ENCODE results near the gene LYRM4. TPM values are rescaled to one million over a fixed set of nuclear protein-coding genes. Genes with fewer than 3 reads are reported as not detected.

LYRM4 gene
- total and polyA plus RNA-seq, 4 donors = 18.3 to 43.8 (median 39.3) TPM

- no peaks in the 10 kb centered on the region for H3K27me3 ChIP-seq (ENCODE audit: control insufficient read depth, insufficient read depth, low read length)
- no peaks in the 10 kb centered on the region for H3K9me3 ChIP-seq (ENCODE audit: control insufficient read depth, insufficient read depth, low read length)
- H3K27ac ChIP-seq (ENCODE audit: low read depth, low read length) = no peak overlapping the region
- WGBS (ENCODE audit: insufficient coverage) = 73% methylated on average over 2 of the region's 5 CpGs
- no peak overlapping the region for H3K4me3 ChIP-seq (ENCODE audit: low read depth, low read length)
- no peaks in the 10 kb centered on the region for H3K36me3 ChIP-seq (ENCODE audit: control insufficient read depth, insufficient read depth, low read length)
- no peaks in the 10 kb centered on the region for H3K4me1 ChIP-seq (ENCODE audit: control insufficient read depth, insufficient read depth, low read length)
- no peak for DNase-seq (ENCODE audit: low read depth in 4 of 6, low spot score in 6 of 6)
Observed at GRCh38 chr6:5249451-5250122, 11.2 kb downstream of the LYRM4 start.

- Histone ChIP-seq H3K36me3 (ENCODE audit: control insufficient read depth, insufficient read depth, low read length) (no peaks in the 10 kb centered on the region), H3K4me1 (ENCODE audit: control insufficient read depth, insufficient read depth, low read length) (no peaks in the 10 kb centered on the region), H3K27ac (ENCODE audit: low read depth, low read length) (no peak overlapping the region), H3K27me3 (ENCODE audit: control insufficient read depth, insufficient read depth, low read length) (no peaks in the 10 kb centered on the region), H3K4me3 (ENCODE audit: low read depth, low read length) (no peak overlapping the region), H3K9me3 (ENCODE audit: control insufficient read depth, insufficient read depth, low read length) (no peaks in the 10 kb centered on the region)
- DNase-seq (ENCODE audit: low read depth in 4 of 6, low spot score in 6 of 6) = no peak
- 97% methylated on average over 6 of the region's 9 CpGs for WGBS (ENCODE audit: insufficient coverage)
Observed at GRCh38 chr6:5248302-5249098, 12.2 kb downstream of the LYRM4 start.

- Histone ChIP-seq H3K4me1 (ENCODE audit: control insufficient read depth, insufficient read depth, low read length) (no peaks in the 10 kb centered on the region), H3K36me3 (ENCODE audit: control insufficient read depth, insufficient read depth, low read length) (peaks cover 3% of the 10 kb centered on the region), H3K27ac (ENCODE audit: low read depth, low read length) (no peak overlapping the region), H3K9me3 (ENCODE audit: control insufficient read depth, insufficient read depth, low read length) (no peaks in the 10 kb centered on the region), H3K27me3 (ENCODE audit: control insufficient read depth, insufficient read depth, low read length) (no peaks in the 10 kb centered on the region), H3K4me3 (ENCODE audit: low read depth, low read length) (no peak overlapping the region)
- no peak for DNase-seq (ENCODE audit: low read depth in 4 of 6, low spot score in 6 of 6)
- no CpG with 5 or more reads among the region's 2 CpGs for WGBS (ENCODE audit: insufficient coverage)
Observed at GRCh38 chr6:5247201-5247600, 13.5 kb downstream of the LYRM4 start.

GRCh38 chr6:5246141-5247097 lies 14.3 kb downstream of the LYRM4 start:
- Histone ChIP-seq H3K27me3 (ENCODE audit: control insufficient read depth, insufficient read depth, low read length) (no peaks in the 10 kb centered on the region), H3K4me1 (ENCODE audit: control insufficient read depth, insufficient read depth, low read length) (no peaks in the 10 kb centered on the region), H3K27ac (ENCODE audit: low read depth, low read length) (no peak overlapping the region), H3K9me3 (ENCODE audit: control insufficient read depth, insufficient read depth, low read length) (no peaks in the 10 kb centered on the region), H3K36me3 (ENCODE audit: control insufficient read depth, insufficient read depth, low read length) (peaks cover 3% of the 10 kb centered on the region), H3K4me3 (ENCODE audit: low read depth, low read length) (no peak overlapping the region)
- 81% methylated on average over 12 of the region's 13 CpGs for WGBS (ENCODE audit: insufficient coverage)
- no peak for DNase-seq (ENCODE audit: low read depth in 4 of 6, low spot score in 6 of 6)

- WGBS (ENCODE audit: insufficient coverage) = 80% methylated on average over 9 of the region's 12 CpGs
- peaks cover 9% of the 10 kb centered on the region for H3K36me3 ChIP-seq (ENCODE audit: control insufficient read depth, insufficient read depth, low read length)
- no peaks in the 10 kb centered on the region for H3K4me1 ChIP-seq (ENCODE audit: control insufficient read depth, insufficient read depth, low read length)
- H3K27ac ChIP-seq (ENCODE audit: low read depth, low read length) = no peak overlapping the region
- no peak overlapping the region for H3K4me3 ChIP-seq (ENCODE audit: low read depth, low read length)
- no peaks in the 10 kb centered on the region for H3K9me3 ChIP-seq (ENCODE audit: control insufficient read depth, insufficient read depth, low read length)
- no peak for DNase-seq (ENCODE audit: low read depth in 4 of 6, low spot score in 6 of 6)
- H3K27me3 ChIP-seq (ENCODE audit: control insufficient read depth, insufficient read depth, low read length) = no peaks in the 10 kb centered on the region
Observed at GRCh38 chr6:5243069-5243468, 17.7 kb downstream of the LYRM4 start.

GRCh38 chr6:5241252-5241651 lies 19.5 kb downstream of the LYRM4 start:
- no peaks in the 10 kb centered on the region for H3K27me3 ChIP-seq (ENCODE audit: control insufficient read depth, insufficient read depth, low read length)
- no peaks in the 10 kb centered on the region for H3K9me3 ChIP-seq (ENCODE audit: control insufficient read depth, insufficient read depth, low read length)
- no peak for DNase-seq (ENCODE audit: low read depth in 4 of 6, low spot score in 6 of 6)
- H3K4me1 ChIP-seq (ENCODE audit: control insufficient read depth, insufficient read depth, low read length) = peaks cover 5% of the 10 kb centered on the region
- WGBS (ENCODE audit: insufficient coverage) = no CpG with 5 or more reads among the region's 2 CpGs
- peaks cover 9% of the 10 kb centered on the region for H3K36me3 ChIP-seq (ENCODE audit: control insufficient read depth, insufficient read depth, low read length)
- H3K27ac ChIP-seq (ENCODE audit: low read depth, low read length) = no peak overlapping the region
- H3K4me3 ChIP-seq (ENCODE audit: low read depth, low read length) = no peak overlapping the region

GRCh38 chr6:5238336-5238735 lies 22.4 kb downstream of the LYRM4 start:
- H3K27ac ChIP-seq (ENCODE audit: low read depth, low read length) = no peak overlapping the region
- peaks cover 9% of the 10 kb centered on the region for H3K36me3 ChIP-seq (ENCODE audit: control insufficient read depth, insufficient read depth, low read length)
- H3K9me3 ChIP-seq (ENCODE audit: control insufficient read depth, insufficient read depth, low read length) = no peaks in the 10 kb centered on the region
- no CpG with 5 or more reads among the region's 1 CpG for WGBS (ENCODE audit: insufficient coverage)
- H3K4me1 ChIP-seq (ENCODE audit: control insufficient read depth, insufficient read depth, low read length) = peaks cover 5% of the 10 kb centered on the region
- H3K27me3 ChIP-seq (ENCODE audit: control insufficient read depth, insufficient read depth, low read length) = no peaks in the 10 kb centered on the region
- DNase-seq (ENCODE audit: low read depth in 4 of 6, low spot score in 6 of 6) = no peak
- no peak overlapping the region for H3K4me3 ChIP-seq (ENCODE audit: low read depth, low read length)

GRCh38 chr6:5237805-5238204 lies 22.9 kb downstream of the LYRM4 start:
- Histone ChIP-seq H3K4me3 (ENCODE audit: low read depth, low read length) (no peak overlapping the region), H3K9me3 (ENCODE audit: control insufficient read depth, insufficient read depth, low read length) (no peaks in the 10 kb centered on the region), H3K27ac (ENCODE audit: low read depth, low read length) (no peak overlapping the region)

GRCh38 chr6:5235830-5236229 lies 24.9 kb downstream of the LYRM4 start:
- no CpG with 5 or more reads among the region's 2 CpGs for WGBS (ENCODE audit: insufficient coverage)
- H3K4me3 ChIP-seq (ENCODE audit: low read depth, low read length) = no peak overlapping the region
- no peaks in the 10 kb centered on the region for H3K9me3 ChIP-seq (ENCODE audit: control insufficient read depth, insufficient read depth, low read length)
- no peak for DNase-seq (ENCODE audit: low read depth in 4 of 6, low spot score in 6 of 6)
- peaks cover 6% of the 10 kb centered on the region for H3K36me3 ChIP-seq (ENCODE audit: control insufficient read depth, insufficient read depth, low read length)
- H3K27me3 ChIP-seq (ENCODE audit: control insufficient read depth, insufficient read depth, low read length) = no peaks in the 10 kb centered on the region
- no peak overlapping the region for H3K27ac ChIP-seq (ENCODE audit: low read depth, low read length)
- H3K4me1 ChIP-seq (ENCODE audit: control insufficient read depth, insufficient read depth, low read length) = peaks cover 7% of the 10 kb centered on the region

More at GRCh38 chr6:5237805-5238204, 22.9 kb downstream of the LYRM4 start:
- no peaks in the 10 kb centered on the region for H3K27me3 ChIP-seq (ENCODE audit: control insufficient read depth, insufficient read depth, low read length)
- H3K36me3 ChIP-seq (ENCODE audit: control insufficient read depth, insufficient read depth, low read length) = peaks cover 6% of the 10 kb centered on the region
- 65% methylated on average over 3 of the region's 4 CpGs for WGBS (ENCODE audit: insufficient coverage)
- peaks cover 5% of the 10 kb centered on the region for H3K4me1 ChIP-seq (ENCODE audit: control insufficient read depth, insufficient read depth, low read length)
- no peak for DNase-seq (ENCODE audit: low read depth in 4 of 6, low spot score in 6 of 6)
